ENCODE measurements around the gene SETX.

The SETX gene

GRCh38 chr9:132231019-132231701, 123.6 kb downstream of the SETX start:
- TF ChIP-seq POU6F1 (CRISPR knock-in tag; IDR thresholded peaks at IDR 0.05; ENCODE audit: borderline replicate concordance, low read depth) (no peak), PATZ1 (CRISPR knock-in tag; IDR thresholded peaks at IDR 0.05; ENCODE audit: borderline replicate concordance) (no peak), OSR1 (CRISPR knock-in tag; IDR thresholded peaks at IDR 0.05) (no peak), ESRRG (CRISPR knock-in tag; IDR thresholded peaks at IDR 0.05) (no peak), ZFP3 (CRISPR knock-in tag; IDR thresholded peaks at IDR 0.05) (no peak), BACH2 (CRISPR knock-in tag; IDR thresholded peaks at IDR 0.05; ENCODE audit: borderline replicate concordance) (no peak), PPARA (CRISPR knock-in tag; IDR thresholded peaks at IDR 0.05; ENCODE audit: borderline replicate concordance) (no peak), ZNF70 (CRISPR knock-in tag; IDR thresholded peaks at IDR 0.05) (no peak)
- ATAC-seq, result no peak

- no peak for ATAC-seq
Observed at GRCh38 chr9:132230605-132231004, 124.2 kb downstream of the SETX start.

More at GRCh38 chr9:132230605-132231004, 124.2 kb downstream of the SETX start:
- TF ChIP-seq ZFP3 (CRISPR knock-in tag; IDR thresholded peaks at IDR 0.05) (no peak), CSRNP3 (CRISPR knock-in tag; IDR thresholded peaks at IDR 0.05) (no peak), ZNF565 (CRISPR knock-in tag; conservative IDR thresholded peaks at IDR 0.05; ENCODE audit: low read depth) (no peak), CREB5 (CRISPR knock-in tag; IDR thresholded peaks at IDR 0.05; ENCODE audit: low read depth) (no peak), TSHZ2 (CRISPR knock-in tag; IDR thresholded peaks at IDR 0.05) (no peak), ZC3H10 (CRISPR knock-in tag; IDR thresholded peaks at IDR 0.05) (no peak), CSDC2 (CRISPR knock-in tag; IDR thresholded peaks at IDR 0.05) (no peak), ISL1 (CRISPR knock-in tag; IDR thresholded peaks at IDR 0.05) (no peak), ESRRG (CRISPR knock-in tag; IDR thresholded peaks at IDR 0.05) (no peak), TCF4 (CRISPR knock-in tag; IDR thresholded peaks at IDR 0.05; ENCODE audit: borderline replicate concordance) (no peak)
